Transverse colon (tissue), 4 donors: ENCODE results near the gene ALDH1L2.

ENCODE experiments used
- EP300 ChIP-seq: sonication (generic); formaldehyde crosslinking; IDR thresholded peaks from one replicate; pipeline ENCODE4 v1.6.1; 2017; ENCODE audit warnings: antibody characterized with exemption, low read depth
- POLR2AphosphoS5 ChIP-seq, 3 donors: sonication (generic); formaldehyde crosslinking; IDR thresholded peaks; one replicate each; pipeline ENCODE4 v1.6.1; 2016; ENCODE audit warnings: antibody characterized with exemption in 3 of 3
- TF ChIP-seq, protein P1 (sequence below), 5 experiments: fragments of 200-600 bp in 3 of 5; fragments of 450-650 bp in 2 of 5; sonication (generic) in 3 of 5; IDR thresholded peaks; 1 replicate in 2 of 5; 2 replicates in 3 of 5; pipeline ENCODE4 v1.5.1; 2016 to 2017; ENCODE audit warnings: antibody characterized with exemption in 5 of 5, inconsistent platforms in 3 of 5, mild to moderate bottlenecking in 2 of 5, moderate library complexity in 1 of 5

DNA sequence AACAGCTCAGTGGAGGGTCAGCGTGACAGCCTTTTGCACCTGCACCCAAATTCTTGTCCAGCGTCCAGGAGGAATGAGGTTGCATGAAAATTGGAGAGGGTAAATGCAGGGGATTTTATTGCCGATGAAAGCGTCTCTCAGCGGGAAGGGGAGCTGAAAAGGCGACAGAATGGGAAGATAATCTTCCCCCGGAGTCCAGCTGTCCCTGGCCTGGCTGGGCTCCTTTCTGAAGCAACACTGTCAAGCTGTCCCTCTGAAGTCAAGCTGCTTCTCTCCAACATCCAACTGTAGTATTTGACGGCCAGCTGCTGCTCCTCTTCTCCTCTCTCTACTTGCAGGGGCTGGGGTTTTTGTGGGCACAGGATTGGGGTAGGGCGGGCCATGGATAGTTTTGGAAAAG is 65.5 kb downstream of the ALDH1L2 start:
- TF ChIP-seq, protein P1, sequence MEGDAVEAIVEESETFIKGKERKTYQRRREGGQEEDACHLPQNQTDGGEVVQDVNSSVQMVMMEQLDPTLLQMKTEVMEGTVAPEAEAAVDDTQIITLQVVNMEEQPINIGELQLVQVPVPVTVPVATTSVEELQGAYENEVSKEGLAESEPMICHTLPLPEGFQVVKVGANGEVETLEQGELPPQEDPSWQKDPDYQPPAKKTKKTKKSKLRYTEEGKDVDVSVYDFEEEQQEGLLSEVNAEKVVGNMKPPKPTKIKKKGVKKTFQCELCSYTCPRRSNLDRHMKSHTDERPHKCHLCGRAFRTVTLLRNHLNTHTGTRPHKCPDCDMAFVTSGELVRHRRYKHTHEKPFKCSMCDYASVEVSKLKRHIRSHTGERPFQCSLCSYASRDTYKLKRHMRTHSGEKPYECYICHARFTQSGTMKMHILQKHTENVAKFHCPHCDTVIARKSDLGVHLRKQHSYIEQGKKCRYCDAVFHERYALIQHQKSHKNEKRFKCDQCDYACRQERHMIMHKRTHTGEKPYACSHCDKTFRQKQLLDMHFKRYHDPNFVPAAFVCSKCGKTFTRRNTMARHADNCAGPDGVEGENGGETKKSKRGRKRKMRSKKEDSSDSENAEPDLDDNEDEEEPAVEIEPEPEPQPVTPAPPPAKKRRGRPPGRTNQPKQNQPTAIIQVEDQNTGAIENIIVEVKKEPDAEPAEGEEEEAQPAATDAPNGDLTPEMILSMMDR (IDR thresholded peaks at IDR 0.05): no peak
- no peak for TF ChIP-seq POLR2AphosphoS5 (IDR thresholded peaks at IDR 0.05)
- no peak for TF ChIP-seq EP300
